ENCODE measurements around the gene MN1.

Gene MN1

GRCh38 chr22:27839057-27839660 is 37.6 kb upstream of the MN1 start:
- no peak for TF ChIP-seq CTCF (IDR thresholded peaks at IDR 0.05; ENCODE audit: insufficient read depth, missing control alignments)
- no peak for DNase-seq (ENCODE audit: insufficient read length, low spot score)
- FAIRE-seq: no peak

- FAIRE-seq: no peak
- no peak for DNase-seq (ENCODE audit: insufficient read length, low spot score)
- no peak for TF ChIP-seq CTCF (IDR thresholded peaks at IDR 0.05; ENCODE audit: insufficient read depth, missing control alignments)
Measured at GRCh38 chr22:27836181-27836580, 34.6 kb upstream of the MN1 start.

GRCh38 chr22:27835446-27835845 is 33.9 kb upstream of the MN1 start:
- TF ChIP-seq CTCF (IDR thresholded peaks at IDR 0.05; ENCODE audit: insufficient read depth, missing control alignments): no peak
- DNase-seq (ENCODE audit: insufficient read length, low spot score): no peak
- FAIRE-seq: no peak

GRCh38 chr22:27834364-27835185 is 33.0 kb upstream of the MN1 start:
- DNase-seq (ENCODE audit: insufficient read length, low spot score): no peak
- no peak for FAIRE-seq
- TF ChIP-seq CTCF (IDR thresholded peaks at IDR 0.05; ENCODE audit: insufficient read depth, missing control alignments): no peak

- FAIRE-seq (no peak), DNase-seq (ENCODE audit: insufficient read length, low spot score) (no peak)
- no peak for TF ChIP-seq CTCF (IDR thresholded peaks at IDR 0.05; ENCODE audit: insufficient read depth, missing control alignments)
Measured at GRCh38 chr22:27833803-27834202, 32.2 kb upstream of the MN1 start.

GRCh38 chr22:27832606-27833005 is 31.1 kb upstream of the MN1 start:
- FAIRE-seq (no peak), DNase-seq (ENCODE audit: insufficient read length, low spot score) (no peak)
- TF ChIP-seq CTCF (IDR thresholded peaks at IDR 0.05; ENCODE audit: insufficient read depth, missing control alignments): no peak

GRCh38 chr22:27829620-27830019 is 28.1 kb upstream of the MN1 start:
- DNase-seq (ENCODE audit: insufficient read length, low spot score) (no peak), FAIRE-seq (no peak)
- no peak for TF ChIP-seq CTCF (IDR thresholded peaks at IDR 0.05; ENCODE audit: insufficient read depth, missing control alignments)

All from D721Med (cell line).